PC-9 (cell line): Measurements from ENCODE around the gene FLAD1. TPM values are rescaled to one million over a fixed set of nuclear protein-coding genes. Genes with fewer than 3 reads are reported as not detected.

ENCODE experiments used
- BruUV-seq: library from RNA; stranded (reverse); fragments of 400-500 nt; replicated peaks from 2 replicates; lab custom pipeline; 2021; lab: Mats Ljungman, UMichigan
- CTCF ChIA-PET: fragments of 300-600 bp; sonication (Branson Sonifier 250); formaldehyde crosslinking; loops from one replicate; lab custom pipeline; 2022; ENCODE audit warnings: antibody characterized with exemption; lab: Charles Lee
- POLR2A ChIA-PET: fragments of 300-600 bp; sonication (Branson Sonifier 250); formaldehyde crosslinking; loops from one replicate; lab custom pipeline; 2022; ENCODE audit warnings: antibody characterized with exemption; ENCODE audit not compliant: unreplicated experiment; lab: Charles Lee
- DNase-seq, 2 experiments: peaks; one replicate each; pipeline versions ENCODE4 v3.0.0 to v3.0.0-alpha.2; 2015 to 2022; ENCODE audit warnings: mixed read lengths in 1 of 2
- H2AFZ ChIP-seq: fragments of 200-600 bp; sonication (generic); 2 replicates; pipeline ENCODE4 v1.8.1; 2017; ENCODE audit warnings: antibody characterized with exemption
- H3F3A ChIP-seq: fragments of 200-600 bp; sonication (generic); 2 replicates; pipeline ENCODE4 v1.8.1; 2017; ENCODE audit warnings: antibody characterized with exemption, mild to moderate bottlenecking, low read depth; ENCODE audit not compliant: insufficient read depth
- H3K27ac ChIP-seq: fragments of 200-600 bp; sonication (generic); 2 replicates; pipeline ENCODE4 v1.6.1; 2016; ENCODE audit warnings: mixed run types
- H3K27me3 ChIP-seq: fragments of 200-600 bp; sonication (generic); 2 replicates; pipeline ENCODE4 v1.6.1; 2016; ENCODE audit warnings: low read depth, mixed run types; ENCODE audit not compliant: insufficient read depth
- H3K36me3 ChIP-seq: fragments of 200-600 bp; sonication (generic); 2 replicates; pipeline ENCODE4 v1.6.1; 2016; ENCODE audit warnings: low read depth, mixed run types
- H3K4me1 ChIP-seq: fragments of 200-600 bp; sonication (generic); replicated peaks from 2 replicates; pipeline ENCODE4 v1.6.1; 2016; ENCODE audit warnings: mixed run types; ENCODE audit not compliant: insufficient read depth
- H3K4me2 ChIP-seq: fragments of 200-600 bp; sonication (generic); 2 replicates; pipeline ENCODE4 v1.6.1; 2017; ENCODE audit warnings: mixed run types
- H3K4me3 ChIP-seq: fragments of 200-600 bp; sonication (generic); 2 replicates; pipeline ENCODE4 v1.6.1; 2016; ENCODE audit warnings: mixed run types
- H3K79me2 ChIP-seq: fragments of 200-600 bp; sonication (generic); 2 replicates; pipeline ENCODE4 v1.6.1; 2017; ENCODE audit warnings: low read depth, mixed run types
- H3K9me2 ChIP-seq: fragments of 200-600 bp; sonication (generic); 2 replicates; pipeline ENCODE4 v1.8.1; 2017; ENCODE audit warnings: mild to moderate bottlenecking; ENCODE audit not compliant: insufficient read depth
- H3K9me3 ChIP-seq: fragments of 200-600 bp; sonication (generic); 2 replicates; pipeline ENCODE4 v1.8.1; 2016; ENCODE audit warnings: low read depth; ENCODE audit not compliant: insufficient read depth
- H4K20me1 ChIP-seq: fragments of 200-600 bp; sonication (generic); 2 replicates; pipeline ENCODE4 v1.8.1; 2017; ENCODE audit not compliant: insufficient read depth
- CTCF ChIP-seq: fragments of 200-600 bp; sonication (generic); conservative IDR thresholded peaks from 2 replicates; pipeline ENCODE4 v1.6.1; 2017; ENCODE audit warnings: mixed run types, antibody characterized with exemption, mild to moderate bottlenecking, moderate library complexity
- EZH2 ChIP-seq: fragments of 200-600 bp; sonication (generic); IDR thresholded peaks from 2 replicates; pipeline ENCODE4 v1.8.0; 2017; ENCODE audit warnings: antibody characterized with exemption, low read depth
- intact Hi-C: fragments of 100-400 bp; cut with micrococcal nuclease; formaldehyde crosslinking; loops from one replicate; pipeline ENCODE4 v1.10.0; 2022; ENCODE audit not compliant: unreplicated experiment
- total RNA-seq: library from RNA; stranded (reverse); gene quantifications from 2 replicates; pipeline ENCODE4 v1.2.3, GENCODE V29; 2021

Gene FLAD1
- total RNA-seq, 1 experiment from 2014 or later = 54.2 TPM

GRCh38 chr1:154935749-154936554, 47.2 kb upstream of the FLAD1 start:
- H4K20me1 ChIP-seq = no peaks in the 10 kb centered on the region
- H2AFZ ChIP-seq = peak overlapping the region; percentile 95
- no peaks in the 10 kb centered on the region for H3K36me3 ChIP-seq
- H3F3A ChIP-seq = peaks cover 36% of the 10 kb centered on the region; the same call in 1 of the 2 replicates
- no peaks in the 10 kb centered on the region for H3K9me2 ChIP-seq
- TF ChIP-seq CTCF = no peak
- TF ChIP-seq EZH2 = no peak
- ChIA-PET CTCF (no interaction called here), POLR2A (interaction anchor here (0.6 to 0.7 kb wide), 6 partner anchors 38 to 1014 kb away, joined by 3 to 26 read pairs (median 4); no protein-coding TSS in a partner anchor)
- peaks cover 50% of the 10 kb centered on the region for H3K4me1 ChIP-seq
- BruUV-seq = TSS peak; percentile 59
- no peaks in the 10 kb centered on the region for H3K27me3 ChIP-seq
- peak overlapping the region; percentile 82 for H3K4me2 ChIP-seq
- no peak for DNase-seq
- H3K79me2 ChIP-seq = peaks cover 5% of the 10 kb centered on the region; the same call in 1 of the 2 replicates
- peak overlapping the region; percentile 62 for H3K4me3 ChIP-seq
- H3K9me3 ChIP-seq = no peaks in the 10 kb centered on the region
- peak overlapping the region; percentile 93 for H3K27ac ChIP-seq
- intact Hi-C loops = loop anchor here (2.0 to 5.0 kb wide), 4 partner anchors 65 to 377 kb away; partner anchors contain the start of gene UBE2Q1

- peaks cover 32% of the 10 kb centered on the region; the same call in 1 of the 2 replicates for H3F3A ChIP-seq
- no TSS peak for BruUV-seq
- DNase-seq = peak; percentile 87 to 95
- H3K4me2 ChIP-seq = peak within 1 kb of the TSS; percentile 82
- peak within 1 kb of the TSS; percentile 62 for H3K4me3 ChIP-seq
- peaks cover 5% of the 10 kb centered on the region; the same call in 1 of the 2 replicates for H3K79me2 ChIP-seq
- H2AFZ ChIP-seq = peak within 1 kb of the TSS; percentile 95
- TF ChIP-seq EZH2 (no peak), CTCF (peak; percentile 42; the same call in 1 of the 2 replicates)
- peaks cover 50% of the 10 kb centered on the region for H3K4me1 ChIP-seq
- peak within 1 kb of the TSS; percentile 93 for H3K27ac ChIP-seq
- no peaks in the 10 kb centered on the region for H3K36me3 ChIP-seq
- H3K9me3 ChIP-seq = no peaks in the 10 kb centered on the region
- POLR2A ChIA-PET = interaction anchor here (0.6 to 0.7 kb wide), 8 partner anchors 34 to 1014 kb away, joined by 3 to 26 read pairs (median 6); partner anchors contain the start of gene SHC1
- H4K20me1 ChIP-seq = no peaks in the 10 kb centered on the region
- intact Hi-C loops = loop anchor here (1.0 to 5.0 kb wide), 5 partner anchors 36 to 378 kb away; partner anchors contain the start of gene UBE2Q1
- no peaks in the 10 kb centered on the region for H3K9me2 ChIP-seq
- CTCF ChIA-PET = no interaction called here
- no peaks in the 10 kb centered on the region for H3K27me3 ChIP-seq
Measured at GRCh38 chr1:154936555-154937084, 46.5 kb upstream of the FLAD1 start, which contains the start of gene PMVK. Gene PMVK (minus strand): TSS chr1:154936719. CDS start chr1:154936685, 34 bp downstream.
